GM21619 (cell line): Measurements from ENCODE around the gene ODAD3.
"Not testable (repeated sequence)": the region's sequence is repeated elsewhere in the genome, so short reads cannot be mapped to it uniquely, and the experiment has no call there.

Experiments
- ATAC-seq: cut with Tn5 transposase; IDR thresholded peaks from one replicate; pipeline ENCODE4 v1.9.1; 2021; ENCODE audit not compliant: unreplicated experiment

The ODAD3 gene

GRCh38 chr19:11460207-11460606, 25.3 kb upstream of the ODAD3 start:
- ATAC-seq = no peak

- not testable (repeated sequence) for ATAC-seq
These were observed 24.0 kb upstream of the ODAD3 start for GRCh38 chr19:11458912-11459311.

- no peak for ATAC-seq
These were observed 23.4 kb upstream of the ODAD3 start for GRCh38 chr19:11458236-11458900.

- ATAC-seq = no peak
These were observed 22.9 kb upstream of the ODAD3 start for GRCh38 chr19:11457831-11458230.

GRCh38 chr19:11457115-11457514, 22.2 kb upstream of the ODAD3 start:
- no peak for ATAC-seq

- ATAC-seq = no peak
These were observed 21.7 kb upstream of the ODAD3 start for GRCh38 chr19:11456659-11457058.

GRCh38 chr19:11455233-11455554, 20.3 kb upstream of the ODAD3 start:
- not testable (repeated sequence) for ATAC-seq

GRCh38 chr19:11453468-11454341, 18.8 kb upstream of the ODAD3 start:
- ATAC-seq = no peak

- ATAC-seq = no peak
These were observed 17.8 kb upstream of the ODAD3 start for GRCh38 chr19:11452620-11453310.

- no peak for ATAC-seq
These were observed 17.1 kb upstream of the ODAD3 start for GRCh38 chr19:11451871-11452619.

GRCh38 chr19:11451327-11451870, 16.5 kb upstream of the ODAD3 start:
- ATAC-seq = no peak

- ATAC-seq = no peak
These were observed 15.8 kb upstream of the ODAD3 start for GRCh38 chr19:11450570-11451326.

GRCh38 chr19:11448923-11449554, 14.1 kb upstream of the ODAD3 start:
- ATAC-seq = no peak

- no peak for ATAC-seq
These were observed 13.5 kb upstream of the ODAD3 start for GRCh38 chr19:11448410-11448809.

GRCh38 chr19:11447347-11448262, 12.7 kb upstream of the ODAD3 start:
- no peak for ATAC-seq

- no peak for ATAC-seq
These were observed 11.9 kb upstream of the ODAD3 start for GRCh38 chr19:11446652-11447301.

GRCh38 chr19:11446271-11446651, 11.3 kb upstream of the ODAD3 start:
- ATAC-seq = no peak

GRCh38 chr19:11445141-11445540, 10.2 kb upstream of the ODAD3 start:
- ATAC-seq = no peak
